Effector memory CD8-positive, alpha-beta T cell (primary cell): ENCODE measurements around the gene CMC4.

Experiments used
- ATAC-seq: fragments of 150-1000 bp; cut with Tn5 transposase; replicated peaks from 2 replicates; pipeline ENCODE4 v1.10.0; 2021; ENCODE audit warnings: mild to moderate bottlenecking, moderate library complexity
- DNase-seq, 3 experiments: peaks; one replicate each; pipeline ENCODE4 v3.0.0; 2021
- H3K27ac Mint-ChIP-seq, 2 donors: one replicate each; pipeline ENCODE4 v1.8.0; 2022; ENCODE audit warnings: mild to moderate bottlenecking in 2 of 2, mixed read lengths in 2 of 2, moderate library complexity in 2 of 2
- H3K27me3 Mint-ChIP-seq, 2 donors: one replicate each; pipeline ENCODE4 v1.8.0; 2022; ENCODE audit warnings: mixed read lengths in 2 of 2
- H3K36me3 Mint-ChIP-seq: one replicate; pipeline ENCODE4 v1.8.0; 2022; ENCODE audit warnings: mild to moderate bottlenecking, moderate library complexity, mixed read lengths; ENCODE audit not compliant: insufficient read depth
- H3K4me1 Mint-ChIP-seq, 2 donors: one replicate each; pipeline ENCODE4 v1.8.0; 2022; ENCODE audit warnings: low read depth in 2 of 2, mixed read lengths in 2 of 2
- H3K4me3 Mint-ChIP-seq, 2 donors: one replicate each; pipeline ENCODE4 v1.8.0; 2022; ENCODE audit warnings: mild to moderate bottlenecking in 2 of 2, mixed read lengths in 2 of 2, moderate library complexity in 2 of 2
- H3K9me3 Mint-ChIP-seq, 2 donors: one replicate each; pipeline ENCODE4 v1.8.0; 2022; ENCODE audit warnings: mixed read lengths in 2 of 2

Gene CMC4

GRCh38 chrX:155046129-155046810, 24.7 kb downstream of the CMC4 start:
- DNase-seq (no peak), ATAC-seq (no peak)
- Mint-ChIP-seq H3K4me3 (no peak overlapping the region), H3K4me1 (peaks cover 7 to 14% of the 10 kb centered on the region in 2 donors), H3K36me3 (peaks cover 17% of the 10 kb centered on the region), H3K27ac (peak overlapping the region in 1 of 2 donors; percentile 88), H3K27me3 (no peaks in the 10 kb centered on the region), H3K9me3 (no peaks in the 10 kb centered on the region)

- H3K36me3 Mint-ChIP-seq = peaks cover 6% of the 10 kb centered on the region
- H3K4me1 Mint-ChIP-seq = peaks cover 10 to 20% of the 10 kb centered on the region in 2 donors
- ATAC-seq = no peak
- no peak for DNase-seq
- H3K27ac Mint-ChIP-seq = no peak overlapping the region
- H3K27me3 Mint-ChIP-seq = no peaks in the 10 kb centered on the region
- no peaks in the 10 kb centered on the region for H3K9me3 Mint-ChIP-seq
- H3K4me3 Mint-ChIP-seq = no peak overlapping the region
These were observed 35.2 kb downstream of the CMC4 start for GRCh38 chrX:155035688-155036087.

DNA sequence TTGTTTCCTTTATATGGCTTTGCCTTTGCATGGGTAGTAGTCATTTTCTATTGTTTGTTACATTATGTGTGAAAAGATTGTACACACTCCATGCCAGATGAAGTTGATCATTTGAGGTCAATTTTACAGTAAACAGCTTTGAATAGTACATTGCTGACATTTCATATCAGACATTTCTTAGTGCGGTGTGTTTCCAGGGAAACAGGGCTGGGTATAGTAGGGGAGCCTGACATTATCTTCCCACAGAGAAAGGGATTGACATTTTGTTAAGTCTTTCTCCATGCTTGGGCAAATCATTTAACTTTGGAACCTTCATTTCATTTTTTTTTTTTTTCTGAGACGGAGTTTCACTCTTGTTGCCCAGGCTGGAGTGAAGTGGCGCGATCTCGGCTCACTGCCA, 39.3 kb downstream of the CMC4 start:
- DNase-seq (no peak), ATAC-seq (no peak)
- no peak overlapping the region for H3K4me3 Mint-ChIP-seq
- peaks cover 15% of the 10 kb centered on the region for H3K36me3 Mint-ChIP-seq
- no peaks in the 10 kb centered on the region for H3K27me3 Mint-ChIP-seq
- peaks cover 7 to 13% of the 10 kb centered on the region in 2 donors for H3K4me1 Mint-ChIP-seq
- peak overlapping the region in 1 of 2 donors; percentile 76 for H3K27ac Mint-ChIP-seq
- H3K9me3 Mint-ChIP-seq = no peaks in the 10 kb centered on the region

GRCh38 chrX:155028877-155029291, 42.1 kb downstream of the CMC4 start:
- Mint-ChIP-seq H3K9me3 (no peaks in the 10 kb centered on the region), H3K27ac (peak overlapping the region; percentile 92 to 95), H3K36me3 (peaks cover 22% of the 10 kb centered on the region), H3K4me1 (peaks cover 7 to 9% of the 10 kb centered on the region in 2 donors), H3K4me3 (peak overlapping the region in 1 of 2 donors; percentile 51), H3K27me3 (no peaks in the 10 kb centered on the region)
- ATAC-seq (no peak), DNase-seq (no peak)

GRCh38 chrX:155028129-155028528, 42.8 kb downstream of the CMC4 start:
- no peaks in the 10 kb centered on the region for H3K27me3 Mint-ChIP-seq
- ATAC-seq (no peak), DNase-seq (no peak)
- peak overlapping the region; percentile 92 to 95 for H3K27ac Mint-ChIP-seq
- no peaks in the 10 kb centered on the region for H3K9me3 Mint-ChIP-seq
- peaks cover 22% of the 10 kb centered on the region for H3K36me3 Mint-ChIP-seq
- peak overlapping the region; percentile 76 to 84 for H3K4me3 Mint-ChIP-seq
- H3K4me1 Mint-ChIP-seq = peaks cover 7 to 9% of the 10 kb centered on the region in 2 donors

- Mint-ChIP-seq H3K36me3 (peaks cover 22% of the 10 kb centered on the region), H3K27me3 (no peaks in the 10 kb centered on the region), H3K4me3 (peak overlapping the region; percentile 76 to 84), H3K4me1 (peaks cover 7 to 9% of the 10 kb centered on the region in 2 donors), H3K9me3 (no peaks in the 10 kb centered on the region), H3K27ac (peak overlapping the region; percentile 92 to 95)
- DNase-seq (peak in 2 of 3 experiments; percentile 1 to 5), ATAC-seq (no peak)
These were observed 43.3 kb downstream of the CMC4 start for GRCh38 chrX:155027509-155028066.

DNA sequence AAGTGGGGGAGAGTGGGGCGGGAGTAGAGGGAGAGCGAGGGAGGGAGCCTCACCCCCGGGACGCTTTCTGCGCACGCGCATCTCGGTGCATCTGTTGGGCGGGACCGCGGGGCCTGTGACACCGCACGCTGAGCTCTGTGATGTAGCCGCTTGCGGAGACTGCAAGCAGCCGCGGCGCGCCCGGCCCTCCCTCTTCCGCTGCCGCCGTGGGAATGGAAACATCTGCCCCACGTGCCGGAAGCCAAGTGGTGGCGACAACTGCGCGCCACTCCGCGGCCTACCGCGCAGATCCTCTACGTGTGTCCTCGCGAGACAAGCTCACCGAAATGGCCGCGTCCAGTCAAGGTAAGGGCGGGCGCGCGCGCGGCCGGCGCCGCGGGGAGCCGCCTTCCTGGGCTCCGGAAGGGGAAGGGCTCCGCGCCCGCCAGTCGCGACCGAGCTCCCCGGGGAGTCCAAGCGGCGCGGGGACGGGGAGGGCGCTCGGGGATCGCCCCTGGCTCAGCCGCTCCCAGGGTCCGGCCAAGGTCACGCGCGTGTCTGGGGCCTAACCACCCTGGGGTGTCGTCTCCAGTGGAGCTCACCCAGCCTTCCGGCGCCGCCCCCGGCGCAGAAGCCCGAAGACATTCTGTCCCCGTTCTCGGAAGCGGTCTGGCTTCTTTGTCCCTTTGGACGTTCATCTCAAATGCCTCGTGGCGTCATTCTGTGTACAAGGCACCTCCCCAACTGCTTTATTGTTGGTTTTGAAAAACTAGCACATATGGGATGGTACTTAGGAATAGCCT, 44.0 kb downstream of the CMC4 start, which contains the start of gene FUNDC2:
Gene FUNDC2 (plus strand): TSS at position 118 of the 782 bp plus-strand sequence. CDS start 95 bp downstream, at position 213.
- peaks cover 7 to 9% of the 10 kb centered on the region in 2 donors for H3K4me1 Mint-ChIP-seq
- no peaks in the 10 kb centered on the region for H3K27me3 Mint-ChIP-seq
- H3K9me3 Mint-ChIP-seq = no peaks in the 10 kb centered on the region
- ATAC-seq (peak; percentile 86), DNase-seq (peak; percentile 89 to 90 (median 89))
- H3K4me3 Mint-ChIP-seq = peak within 1 kb of the TSS; percentile 76 to 84
- H3K36me3 Mint-ChIP-seq = peaks cover 22% of the 10 kb centered on the region
- H3K27ac Mint-ChIP-seq = peak within 1 kb of the TSS; percentile 92 to 95

GRCh38 chrX:155026420-155026726, 44.6 kb downstream of the CMC4 start:
- Mint-ChIP-seq H3K4me1 (peaks cover 7 to 9% of the 10 kb centered on the region in 2 donors), H3K27me3 (no peaks in the 10 kb centered on the region), H3K27ac (peak overlapping the region; percentile 92 to 95), H3K4me3 (peak overlapping the region; percentile 76 to 84), H3K36me3 (peaks cover 21% of the 10 kb centered on the region), H3K9me3 (no peaks in the 10 kb centered on the region)
- DNase-seq = no peak
- ATAC-seq = no peak

- DNase-seq (no peak), ATAC-seq (no peak)
- Mint-ChIP-seq H3K4me3 (no peak overlapping the region), H3K27ac (no peak overlapping the region), H3K9me3 (no peaks in the 10 kb centered on the region), H3K4me1 (peaks cover 4 to 7% of the 10 kb centered on the region in 2 donors), H3K27me3 (no peaks in the 10 kb centered on the region), H3K36me3 (peaks cover 17% of the 10 kb centered on the region)
These were observed 46.8 kb downstream of the CMC4 start for GRCh38 chrX:155023907-155024833.

DNA sequence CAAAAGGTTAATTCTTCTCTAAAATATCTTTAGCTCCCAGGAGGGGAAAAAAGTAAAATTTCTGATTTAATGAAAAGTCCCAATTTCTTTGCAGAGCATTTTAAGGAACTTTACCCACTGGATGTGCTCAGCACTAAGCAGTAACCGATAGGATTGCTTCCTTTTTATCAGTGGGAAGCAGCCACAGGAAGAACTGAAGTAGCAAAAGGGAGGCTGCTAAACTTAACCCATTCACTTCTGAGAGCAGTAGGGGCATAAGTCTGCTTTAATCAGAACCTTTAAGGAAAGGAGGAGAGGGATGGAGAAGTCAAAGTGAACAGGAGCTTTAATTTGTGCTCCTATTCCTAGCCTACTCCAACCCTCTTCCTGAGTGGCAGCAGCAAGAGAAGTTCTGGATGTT, 48.4 kb downstream of the CMC4 start, which contains the start of gene F8:
Gene F8 (minus strand): TSS at position 139 of the 400 bp plus-strand sequence. CDS start 171 bp downstream, outside the sequence.
- H3K27ac Mint-ChIP-seq = no peak within 1 kb of the TSS
- ATAC-seq (no peak), DNase-seq (no peak)
- H3K27me3 Mint-ChIP-seq = no peaks in the 10 kb centered on the region
- H3K4me3 Mint-ChIP-seq = no peak within 1 kb of the TSS
- peaks cover 16% of the 10 kb centered on the region for H3K36me3 Mint-ChIP-seq
- H3K4me1 Mint-ChIP-seq = no peaks in the 10 kb centered on the region
- no peaks in the 10 kb centered on the region for H3K9me3 Mint-ChIP-seq

DNA sequence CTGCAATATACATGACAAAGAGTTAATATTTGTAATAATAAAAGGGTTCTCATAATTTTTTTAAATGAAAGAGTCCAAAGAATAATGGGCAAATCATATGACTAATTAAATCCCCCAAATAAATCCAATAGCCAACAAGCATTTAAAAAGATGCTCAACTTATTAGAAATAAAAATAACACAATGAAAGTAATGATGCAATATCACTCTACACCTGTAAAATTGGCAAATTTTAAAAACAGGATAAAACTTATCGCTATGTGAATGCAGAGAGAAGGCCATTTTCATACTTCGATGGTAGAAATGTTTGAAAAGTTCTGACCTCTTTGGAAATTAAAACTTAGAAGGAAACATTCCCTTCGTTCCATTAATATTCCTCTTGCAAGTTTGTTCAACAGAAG, 50.3 kb downstream of the CMC4 start:
- Mint-ChIP-seq H3K27me3 (no peaks in the 10 kb centered on the region), H3K27ac (no peak overlapping the region), H3K9me3 (no peaks in the 10 kb centered on the region), H3K36me3 (peaks cover 3% of the 10 kb centered on the region), H3K4me1 (no peaks in the 10 kb centered on the region), H3K4me3 (no peak overlapping the region)
- no peak for ATAC-seq
- DNase-seq = no peak
